ENCODE measurements around the gene ITGB6. TPM values are rescaled to one million over a fixed set of nuclear protein-coding genes. Genes with fewer than 3 reads are reported as not detected.

ITGB6 gene
- total RNA-seq, 1 experiment from 2014 or later = 3.8 TPM

DNA sequence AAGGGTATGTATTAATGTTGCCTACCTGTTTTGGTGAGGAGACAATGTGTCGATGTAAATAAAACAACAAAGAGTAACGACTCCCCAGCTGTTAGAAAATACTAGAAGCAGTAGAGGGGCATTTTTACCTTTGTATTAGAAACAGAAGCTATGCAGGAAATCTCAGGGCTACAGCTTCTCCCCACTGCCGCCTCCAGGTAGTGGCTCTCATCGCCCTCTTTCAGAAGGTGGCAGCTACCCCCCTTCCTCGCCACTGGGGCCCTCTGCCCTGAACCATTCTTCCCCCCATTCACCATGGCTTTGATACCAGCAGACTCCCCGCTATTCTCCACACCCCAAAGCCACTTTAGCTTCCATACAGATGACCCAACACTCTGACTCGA is 144.4 kb downstream of the ITGB6 start:
- Histone ChIP-seq H3K36me3 (no peaks in the 10 kb centered on the region), H3K9me3 (replicated peaks) (no peaks in the 10 kb centered on the region), H3K4me1 (no peaks in the 10 kb centered on the region), H3K4me3 (no peak overlapping the region), H3K27ac (no peak overlapping the region), H3K27me3 (no peaks in the 10 kb centered on the region)
- no peak for DNase-seq

- no peak for DNase-seq
- Histone ChIP-seq H3K27ac (no peak overlapping the region), H3K36me3 (no peaks in the 10 kb centered on the region), H3K9me3 (replicated peaks) (no peaks in the 10 kb centered on the region), H3K27me3 (no peaks in the 10 kb centered on the region), H3K4me3 (no peak overlapping the region), H3K4me1 (no peaks in the 10 kb centered on the region)
These were observed 144.9 kb downstream of the ITGB6 start for GRCh38 chr2:160054984-160055725.

- no peaks in the 10 kb centered on the region for H3K27me3 ChIP-seq
- no peak overlapping the region for H3K27ac ChIP-seq
- no peaks in the 10 kb centered on the region for H3K9me3 ChIP-seq (replicated peaks)
- DNase-seq = no peak
- H3K4me1 ChIP-seq = no peaks in the 10 kb centered on the region
- no peaks in the 10 kb centered on the region for H3K36me3 ChIP-seq
- H3K4me3 ChIP-seq = no peak overlapping the region
These were observed 146.1 kb downstream of the ITGB6 start for GRCh38 chr2:160053946-160054345.

DNA sequence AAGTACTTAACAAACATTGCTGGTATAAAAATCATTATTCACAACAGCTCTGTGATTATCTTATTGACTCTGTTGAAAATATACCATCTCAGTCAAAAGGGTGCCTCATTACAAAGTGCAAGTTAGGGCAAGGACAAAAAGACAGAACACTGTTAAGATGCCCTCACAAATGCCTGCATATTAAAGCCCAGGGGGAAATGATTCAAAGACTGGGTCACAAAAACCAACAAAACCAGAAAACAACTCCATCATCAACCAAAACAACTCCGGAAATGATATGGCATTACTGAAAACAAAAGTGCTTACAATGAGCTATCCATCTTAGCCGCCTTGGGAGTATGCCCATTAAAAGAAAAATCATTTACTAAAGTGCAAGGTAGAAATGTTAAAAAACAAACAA is 147.5 kb downstream of the ITGB6 start:
- H3K36me3 ChIP-seq = no peaks in the 10 kb centered on the region
- no peak overlapping the region for H3K4me3 ChIP-seq
- DNase-seq = no peak
- H3K27ac ChIP-seq = no peak overlapping the region
- H3K27me3 ChIP-seq = no peaks in the 10 kb centered on the region
- H3K4me1 ChIP-seq = no peaks in the 10 kb centered on the region
- no peaks in the 10 kb centered on the region for H3K9me3 ChIP-seq (replicated peaks)

DNA sequence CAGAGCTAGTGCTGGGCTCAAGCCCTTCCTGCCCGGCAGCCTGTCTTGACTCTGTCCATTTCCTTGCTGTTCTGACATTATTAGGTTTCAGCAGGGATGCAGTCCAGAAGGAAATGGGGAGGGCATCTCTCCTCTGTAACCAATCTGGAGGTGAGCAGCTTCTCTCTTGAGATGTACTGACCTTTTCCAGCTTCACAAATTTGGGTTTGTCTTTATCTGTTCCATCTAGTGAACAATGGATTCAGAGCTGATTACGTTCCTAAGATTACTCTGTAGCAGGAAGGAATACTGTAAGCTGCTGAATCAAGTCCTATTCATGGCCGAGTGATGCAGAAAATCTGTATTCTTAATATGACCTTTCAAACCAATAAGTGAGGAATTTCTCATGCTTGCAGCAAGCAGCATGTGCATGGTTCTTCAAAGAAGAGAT is 148.7 kb downstream of the ITGB6 start:
- H3K4me3 ChIP-seq = no peak overlapping the region
- no peak overlapping the region for H3K27ac ChIP-seq
- no peaks in the 10 kb centered on the region for H3K9me3 ChIP-seq (replicated peaks)
- no peaks in the 10 kb centered on the region for H3K4me1 ChIP-seq
- no peaks in the 10 kb centered on the region for H3K27me3 ChIP-seq
- H3K36me3 ChIP-seq = no peaks in the 10 kb centered on the region
- DNase-seq = no peak

- no peaks in the 10 kb centered on the region for H3K9me3 ChIP-seq (replicated peaks)
- no peak overlapping the region for H3K27ac ChIP-seq
- no peaks in the 10 kb centered on the region for H3K27me3 ChIP-seq
- H3K36me3 ChIP-seq = no peaks in the 10 kb centered on the region
- no peaks in the 10 kb centered on the region for H3K4me1 ChIP-seq
- H3K4me3 ChIP-seq = no peak overlapping the region
- no peak for DNase-seq
These were observed 149.9 kb downstream of the ITGB6 start for GRCh38 chr2:160050147-160050546.

Other genes with a start within 250 kb of the ITGB6 start
- not detected in 2 replicates for gene PLA2R1, start 137.7 kb downstream of the ITGB6 start, total RNA-seq (2014; rRNA removed; shearing (Covaris generic))